Activated CD4-positive, alpha-beta memory T cell treated with anti-CD3 and anti-CD28 coated beads for 36 hours (primary cell): ENCODE data around the gene LIMS2. TPM values are rescaled to one million over a fixed set of nuclear protein-coding genes. Genes with fewer than 3 reads are reported as not detected.

Experiments used
- CTCF ChIA-PET: fragments of 350-600 bp; sonication (Branson Sonifier 250); formaldehyde crosslinking; loops from one replicate; lab custom pipeline; 2021; ENCODE audit warnings: antibody characterized with exemption, inconsistent platforms; lab: Charles Lee
- POLR2A ChIA-PET: fragments of 350-600 bp; sonication (Branson Sonifier 250); formaldehyde crosslinking; loops from one replicate; lab custom pipeline; 2021; ENCODE audit warnings: antibody characterized with exemption; lab: Charles Lee
- DNase-seq: peaks from one replicate; pipeline ENCODE4 v3.0.0-alpha.2; 2020
- H3K27ac Mint-ChIP-seq: one replicate; pipeline ENCODE4 v1.8.0; 2021; ENCODE audit warnings: mixed read lengths
- H3K27me3 Mint-ChIP-seq: one replicate; pipeline ENCODE4 v1.8.0; 2021; ENCODE audit warnings: mixed read lengths
- H3K36me3 Mint-ChIP-seq: one replicate; pipeline ENCODE4 v1.8.0; 2021; ENCODE audit warnings: mixed read lengths
- H3K4me1 Mint-ChIP-seq: one replicate; pipeline ENCODE4 v1.8.0; 2021; ENCODE audit warnings: low read depth, mixed read lengths
- H3K4me3 Mint-ChIP-seq: one replicate; pipeline ENCODE4 v1.8.0; 2021; ENCODE audit warnings: mild to moderate bottlenecking, mixed read lengths
- H3K9me3 Mint-ChIP-seq: one replicate; pipeline ENCODE4 v1.8.0; 2021; ENCODE audit warnings: mixed read lengths
- intact Hi-C: fragments of 100-400 bp; cut with micrococcal nuclease; formaldehyde crosslinking; loops from one replicate; pipeline ENCODE4 v1.15.1; 2023
- total RNA-seq, 2 experiments: library from RNA; stranded (reverse); gene quantifications; one replicate each; pipeline ENCODE4 v1.2.3, GENCODE V29; 2021

Gene LIMS2
- total RNA-seq, 2 experiments from 2014 or later: 12.3 to 13.1 TPM

DNA sequence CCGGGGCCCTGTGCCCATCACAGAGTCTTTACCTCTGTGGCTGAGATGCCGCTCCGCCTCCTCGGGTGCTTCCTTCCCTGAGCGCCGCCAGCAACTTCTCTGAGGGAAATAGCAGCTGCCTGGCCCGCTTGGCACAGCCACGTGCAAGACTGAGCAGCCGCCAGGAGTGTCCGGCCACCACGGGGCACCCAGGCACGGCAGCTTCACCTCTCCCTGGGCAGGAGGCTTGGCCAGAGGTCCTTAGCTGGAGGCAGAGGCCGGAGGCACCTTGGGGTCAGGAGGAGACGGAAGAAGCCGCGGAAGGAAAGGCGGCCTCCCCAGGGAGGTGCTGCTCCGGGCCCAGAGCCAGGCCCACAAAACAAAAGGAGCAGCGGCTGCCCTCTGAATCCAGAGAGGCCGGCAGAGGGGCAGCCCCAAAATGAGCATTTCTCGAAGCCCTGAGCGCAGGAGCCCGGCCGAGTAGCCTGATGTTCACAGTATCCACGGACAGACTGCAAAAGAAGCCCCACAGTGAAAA lies 6.0 kb upstream of the LIMS2 start:
- Mint-ChIP-seq H3K4me1 (no peaks in the 10 kb centered on the region), H3K9me3 (no peaks in the 10 kb centered on the region), H3K27ac (no peak overlapping the region), H3K4me3 (no peak overlapping the region), H3K36me3 (no peaks in the 10 kb centered on the region), H3K27me3 (peaks cover 3% of the 10 kb centered on the region)
- POLR2A ChIA-PET: no interaction called here
- intact Hi-C loops: no loop called here
- DNase-seq: no peak
- CTCF ChIA-PET: no interaction called here

DNA sequence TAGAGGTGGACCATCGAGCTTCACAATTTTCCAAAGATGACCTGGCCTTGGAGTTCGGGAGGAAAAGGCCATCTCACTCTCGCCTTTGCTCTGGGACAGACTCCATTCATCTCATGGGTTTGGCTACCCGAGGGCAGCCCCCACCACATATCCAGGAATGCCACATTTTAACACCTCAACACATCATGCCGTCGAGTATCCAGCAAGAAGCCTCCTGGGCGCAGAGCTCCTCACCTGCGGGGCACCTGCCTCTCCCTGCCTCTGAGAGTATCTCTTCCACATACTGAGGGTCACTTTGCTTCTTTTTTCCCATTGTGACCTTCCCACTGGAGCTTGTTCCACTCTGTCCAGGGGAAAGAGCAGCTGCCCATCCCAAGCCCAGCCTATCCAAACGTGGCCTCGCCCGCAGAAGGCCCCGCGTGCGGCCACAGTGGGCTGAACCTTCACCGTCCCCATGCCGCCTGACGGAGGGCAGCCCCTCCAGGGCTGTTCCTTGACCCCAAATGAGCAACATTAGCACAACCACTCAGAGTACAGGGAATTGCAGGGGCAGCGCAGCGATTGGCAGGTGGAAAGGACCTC lies 5.5 kb upstream of the LIMS2 start:
- no peak for DNase-seq
- Mint-ChIP-seq H3K27me3 (peaks cover 6% of the 10 kb centered on the region), H3K4me3 (no peak overlapping the region), H3K9me3 (no peaks in the 10 kb centered on the region), H3K4me1 (no peaks in the 10 kb centered on the region), H3K36me3 (no peaks in the 10 kb centered on the region), H3K27ac (no peak overlapping the region)
- POLR2A ChIA-PET: no interaction called here
- intact Hi-C loops: no loop called here
- CTCF ChIA-PET: no interaction called here

GRCh38 chr2:127679680-127680361 lies 4.5 kb upstream of the LIMS2 start:
- Mint-ChIP-seq H3K27me3 (peaks cover 9% of the 10 kb centered on the region), H3K36me3 (no peaks in the 10 kb centered on the region), H3K9me3 (no peaks in the 10 kb centered on the region), H3K4me3 (no peak overlapping the region), H3K27ac (no peak overlapping the region), H3K4me1 (no peaks in the 10 kb centered on the region)
- intact Hi-C loops: no loop called here
- no peak for DNase-seq
- POLR2A ChIA-PET: no interaction called here
- CTCF ChIA-PET: no interaction called here

GRCh38 chr2:127678991-127679390 lies 3.7 kb upstream of the LIMS2 start:
- Mint-ChIP-seq H3K4me1 (peaks cover 4% of the 10 kb centered on the region), H3K9me3 (no peaks in the 10 kb centered on the region), H3K27me3 (peaks cover 15% of the 10 kb centered on the region), H3K4me3 (no peak overlapping the region), H3K27ac (no peak overlapping the region), H3K36me3 (no peaks in the 10 kb centered on the region)
- POLR2A ChIA-PET: no interaction called here
- CTCF ChIA-PET: no interaction called here
- no peak for DNase-seq
- intact Hi-C loops: no loop called here

DNA sequence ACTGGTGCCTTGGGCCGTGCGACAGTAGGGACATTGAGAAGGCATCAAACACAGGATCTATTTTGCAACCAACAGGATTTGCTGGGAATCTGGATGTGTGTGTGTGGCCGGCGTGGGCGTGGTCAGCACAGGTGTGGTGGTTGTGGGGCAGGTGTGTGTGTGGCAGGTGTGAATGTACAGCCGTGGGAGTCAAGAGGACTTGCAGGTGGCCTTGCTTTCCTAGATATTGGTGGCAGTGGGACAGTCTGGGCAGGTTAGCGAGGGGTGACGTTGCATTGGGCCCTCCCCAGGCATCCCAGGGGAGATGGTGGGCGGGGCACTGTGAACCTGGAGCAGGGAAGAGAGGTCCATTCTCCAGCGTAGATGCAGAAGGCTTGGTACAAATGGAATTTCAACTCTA lies 3.2 kb upstream of the LIMS2 start:
- POLR2A ChIA-PET: no interaction called here
- no peaks in the 10 kb centered on the region for H3K36me3 Mint-ChIP-seq

GRCh38 chr2:127676906-127677305 lies 1.6 kb upstream of the LIMS2 start:
- H3K27me3 Mint-ChIP-seq: peaks cover 32% of the 10 kb centered on the region
- intact Hi-C loops: no loop called here
- peaks cover 4% of the 10 kb centered on the region for H3K4me1 Mint-ChIP-seq
- H3K4me3 Mint-ChIP-seq: no peak overlapping the region
- no peaks in the 10 kb centered on the region for H3K36me3 Mint-ChIP-seq
- no peak overlapping the region for H3K27ac Mint-ChIP-seq
- no peaks in the 10 kb centered on the region for H3K9me3 Mint-ChIP-seq
- ChIA-PET CTCF (interaction anchor here (0.6 to 2.6 kb wide), 5 partner anchors 19 to 502 kb away, joined by 3 to 10 read pairs (median 4); partner anchors contain the start of gene GPR17), POLR2A (no interaction called here)
- DNase-seq: no peak

More for the DNA sequence above, 3.2 kb upstream of the LIMS2 start:
- intact Hi-C loops: no loop called here
- DNase-seq: no peak
- peaks cover 20% of the 10 kb centered on the region for H3K27me3 Mint-ChIP-seq
- CTCF ChIA-PET: no interaction called here
- H3K4me3 Mint-ChIP-seq: no peak overlapping the region
- H3K27ac Mint-ChIP-seq: no peak overlapping the region
- H3K9me3 Mint-ChIP-seq: no peaks in the 10 kb centered on the region
- peaks cover 4% of the 10 kb centered on the region for H3K4me1 Mint-ChIP-seq

DNA sequence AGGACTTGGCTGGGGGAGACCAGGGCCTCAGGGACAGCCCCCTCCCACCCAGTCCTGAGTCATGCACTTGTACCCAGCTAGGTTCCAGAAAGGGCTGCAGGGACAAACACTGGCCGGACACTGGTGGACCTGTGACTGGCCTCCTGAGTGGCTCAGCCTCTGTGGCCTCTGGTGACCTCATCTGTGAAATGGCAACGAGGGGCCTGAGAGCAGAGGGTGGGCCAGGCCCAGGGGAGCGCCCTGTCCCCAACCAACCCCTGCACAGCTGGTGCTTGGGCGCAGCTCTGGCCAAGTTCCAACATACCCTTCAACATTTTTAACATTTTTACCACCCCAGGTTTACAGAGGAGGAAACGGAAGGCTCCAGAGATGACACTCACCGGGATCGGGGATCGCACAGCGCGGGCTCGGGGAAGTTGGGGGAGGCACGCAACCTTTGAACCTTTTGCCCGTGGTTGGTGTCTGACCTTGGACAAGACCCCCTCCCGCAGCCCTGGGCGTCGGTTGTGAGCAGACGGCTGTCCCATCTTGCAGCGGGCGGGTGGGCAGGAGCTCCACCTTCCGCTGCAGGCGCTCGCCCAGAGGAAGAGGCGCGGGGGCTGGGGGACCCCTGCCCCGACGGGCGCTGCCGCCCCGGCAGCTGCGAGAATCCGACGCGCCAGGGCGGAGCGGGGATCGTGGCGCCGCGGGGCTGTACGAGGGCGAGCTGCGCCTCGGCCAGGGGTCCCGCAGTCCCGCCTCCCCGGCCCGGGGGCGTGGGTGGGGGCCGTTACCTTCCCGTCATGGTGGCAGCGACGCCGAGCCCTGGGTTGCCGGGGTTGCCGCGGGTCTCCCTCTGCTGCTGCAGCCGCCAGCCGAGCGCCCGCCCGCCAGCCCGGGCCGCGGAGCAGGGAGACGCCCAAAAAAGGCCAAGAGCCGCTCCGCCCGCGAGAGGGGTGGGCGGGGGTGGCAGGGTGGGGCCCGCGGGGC lies 805 bp downstream of the LIMS2 start:
- Mint-ChIP-seq H3K27ac (no peak overlapping the region), H3K9me3 (no peaks in the 10 kb centered on the region), H3K4me1 (peaks cover 4% of the 10 kb centered on the region), H3K27me3 (peaks cover 43% of the 10 kb centered on the region), H3K36me3 (no peaks in the 10 kb centered on the region), H3K4me3 (peak overlapping the region; percentile 58)
- intact Hi-C loops: no loop called here
- CTCF ChIA-PET: interaction anchor here (1.4 to 2.6 kb wide), 2 partner anchors 23 to 24 kb away, joined by 4 to 10 read pairs; no protein-coding TSS in a partner anchor
- POLR2A ChIA-PET: no interaction called here
- DNase-seq: peak; percentile 21

GRCh38 chr2:127673291-127674069 lies 1.9 kb downstream of the LIMS2 start:
- Mint-ChIP-seq H3K4me3 (no peak overlapping the region), H3K27me3 (peaks cover 46% of the 10 kb centered on the region), H3K9me3 (no peaks in the 10 kb centered on the region), H3K27ac (no peak overlapping the region), H3K4me1 (peaks cover 4% of the 10 kb centered on the region), H3K36me3 (no peaks in the 10 kb centered on the region)
- ChIA-PET CTCF (interaction anchor here (1.4 kb wide), 1 partner anchor 22 kb away, joined by 4 read pairs; no protein-coding TSS in a partner anchor), POLR2A (no interaction called here)
- intact Hi-C loops: no loop called here
- DNase-seq: no peak

- CTCF ChIA-PET: no interaction called here
- DNase-seq: no peak
- POLR2A ChIA-PET: no interaction called here
- H3K27me3 Mint-ChIP-seq: peaks cover 46% of the 10 kb centered on the region
- H3K9me3 Mint-ChIP-seq: no peaks in the 10 kb centered on the region
- intact Hi-C loops: no loop called here
- H3K36me3 Mint-ChIP-seq: no peaks in the 10 kb centered on the region
- H3K4me1 Mint-ChIP-seq: peaks cover 4% of the 10 kb centered on the region
- no peak overlapping the region for H3K27ac Mint-ChIP-seq
- no peak overlapping the region for H3K4me3 Mint-ChIP-seq
Measured at GRCh38 chr2:127672341-127673224, 2.7 kb downstream of the LIMS2 start.

DNA sequence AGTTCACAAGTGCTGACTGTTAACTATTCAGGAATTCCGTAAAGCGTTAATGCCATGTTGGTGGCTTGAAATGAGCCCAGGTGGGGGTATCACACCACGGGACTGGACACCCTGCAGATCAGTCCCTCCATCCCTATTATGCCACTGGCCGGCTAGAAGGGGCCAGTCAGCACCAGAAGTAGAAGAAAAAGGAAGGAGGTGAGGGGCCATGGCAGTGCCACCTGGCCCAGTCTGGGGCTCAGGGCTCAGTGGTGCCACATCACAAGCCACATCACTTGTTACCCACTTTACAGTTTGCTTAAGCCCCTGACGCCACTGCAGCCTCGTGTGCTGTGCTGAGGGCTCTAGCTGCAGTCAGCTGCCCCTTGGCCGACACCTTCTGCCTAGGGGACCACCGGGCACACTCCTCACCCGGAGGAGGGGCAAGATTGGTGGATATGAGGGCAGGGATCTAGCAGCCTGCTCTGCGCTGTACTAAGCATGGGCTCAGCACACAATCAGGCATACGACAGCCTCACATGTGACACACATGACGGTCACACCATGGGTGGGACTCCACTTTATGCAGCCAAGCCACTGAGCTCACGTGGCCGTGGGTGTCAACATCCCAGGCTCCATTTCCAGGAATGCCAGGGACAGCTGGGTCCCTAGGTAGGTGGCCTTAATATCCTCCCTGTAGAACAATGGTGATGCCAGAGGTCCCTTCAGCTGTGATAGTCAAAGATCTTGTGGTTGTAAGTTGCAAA lies 3.6 kb downstream of the LIMS2 start:
- peaks cover 48% of the 10 kb centered on the region for H3K27me3 Mint-ChIP-seq
- intact Hi-C loops: no loop called here
- CTCF ChIA-PET: no interaction called here
- no peaks in the 10 kb centered on the region for H3K36me3 Mint-ChIP-seq
- H3K4me3 Mint-ChIP-seq: no peak overlapping the region
- H3K27ac Mint-ChIP-seq: peak overlapping the region; percentile 8
- no peaks in the 10 kb centered on the region for H3K9me3 Mint-ChIP-seq
- POLR2A ChIA-PET: no interaction called here
- DNase-seq: no peak
- H3K4me1 Mint-ChIP-seq: peaks cover 4% of the 10 kb centered on the region
